ENCODE data around the gene FOXL2NB.

Gene FOXL2NB

DNA sequence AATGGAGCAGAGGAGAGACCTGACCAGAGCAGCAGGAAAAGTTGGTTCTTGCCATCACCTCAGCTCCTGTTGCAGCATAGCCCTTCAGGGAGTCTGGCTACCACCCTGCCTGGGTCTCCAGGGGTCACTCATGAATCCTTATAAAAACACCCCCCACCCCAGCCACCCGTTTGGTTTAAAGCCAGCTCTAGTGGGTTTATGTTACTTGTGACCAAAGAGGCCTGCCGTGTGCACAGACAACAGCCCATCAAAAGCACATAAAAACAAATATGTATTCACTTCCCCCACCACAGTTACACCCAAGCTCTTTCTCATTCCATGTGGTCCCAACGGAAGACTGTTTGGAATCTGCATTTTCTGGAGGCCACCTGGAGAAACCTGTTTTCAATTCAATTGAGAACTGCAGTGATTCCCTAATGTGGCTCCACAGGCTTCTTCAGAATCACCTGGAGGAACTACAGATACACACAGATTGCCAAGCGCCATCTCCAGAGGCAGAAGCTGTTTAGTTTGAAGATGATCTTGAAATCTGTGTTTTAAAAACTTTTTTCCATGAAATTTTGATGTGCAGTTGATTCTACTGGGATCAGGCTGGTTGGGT lies 13.8 kb upstream of the FOXL2NB start:
- DNase-seq, result no peak

- no peak for DNase-seq
These were observed 12.9 kb upstream of the FOXL2NB start for GRCh38 chr3:138933981-138934691.

DNA sequence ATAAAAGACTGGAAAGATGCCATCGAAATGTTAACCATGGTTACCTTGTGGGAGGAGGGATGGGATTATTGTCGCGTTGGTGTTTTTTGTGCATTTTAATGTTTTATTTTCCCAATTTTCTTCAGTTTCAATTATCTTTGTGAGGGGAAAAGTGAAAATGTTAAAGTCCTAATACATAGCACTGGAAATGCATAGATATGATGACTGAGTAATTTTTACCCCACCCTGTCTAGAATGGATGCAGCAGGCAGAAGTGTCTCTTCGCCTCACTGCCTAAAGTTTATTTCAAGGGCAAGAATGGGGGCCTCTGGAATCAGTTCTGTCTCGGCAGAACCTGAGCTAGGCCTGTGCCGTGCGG lies 11.5 kb upstream of the FOXL2NB start:
- no peak for DNase-seq

- peak; percentile 49 to 69 for DNase-seq
These were observed 10.9 kb upstream of the FOXL2NB start for GRCh38 chr3:138935863-138936740.

DNA sequence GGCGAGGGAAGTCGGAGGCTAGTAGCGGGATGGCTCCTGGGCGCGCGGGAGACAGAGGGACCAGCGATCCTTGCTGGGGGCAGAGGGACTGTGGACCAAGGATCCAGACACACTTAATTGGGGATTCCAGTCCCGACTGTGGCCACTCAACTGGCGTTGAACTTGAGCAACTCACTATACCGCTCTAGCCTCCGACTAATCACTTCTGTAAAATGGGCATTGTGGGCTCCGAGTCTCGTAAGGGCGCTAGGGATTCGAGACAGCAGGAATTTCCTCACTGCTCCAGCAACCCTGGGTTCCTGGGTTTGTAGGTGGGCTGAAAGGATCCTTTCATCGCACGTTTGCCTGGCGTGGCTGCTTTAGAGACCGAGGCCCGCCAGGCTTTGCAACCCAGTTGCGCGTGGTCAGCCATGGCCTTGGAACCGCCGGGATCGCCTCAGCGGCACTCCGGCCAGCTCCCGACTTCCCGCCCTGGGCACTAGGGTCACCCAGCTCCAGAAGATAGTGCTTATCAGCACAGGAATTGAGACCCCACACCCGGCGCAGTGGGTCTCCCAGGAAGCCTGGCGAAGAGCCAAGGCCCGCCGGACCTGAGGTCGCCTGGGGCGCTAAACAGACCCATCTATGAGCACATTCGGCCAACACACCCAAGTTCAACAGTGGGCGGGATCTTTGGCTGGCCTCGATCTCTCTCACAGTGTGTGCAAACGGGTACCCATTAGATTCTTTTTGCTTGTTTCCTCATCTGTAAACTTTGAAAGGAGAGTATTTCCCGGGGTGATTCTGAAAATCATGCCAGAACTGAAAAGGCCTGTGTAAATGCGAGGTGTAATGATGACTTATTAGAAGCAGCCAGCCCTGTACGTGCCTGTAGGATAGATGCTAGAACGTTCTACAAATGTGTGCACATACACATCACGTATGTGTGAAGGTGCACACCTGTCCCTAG lies 10.0 kb upstream of the FOXL2NB start:
- no peak for DNase-seq

DNA sequence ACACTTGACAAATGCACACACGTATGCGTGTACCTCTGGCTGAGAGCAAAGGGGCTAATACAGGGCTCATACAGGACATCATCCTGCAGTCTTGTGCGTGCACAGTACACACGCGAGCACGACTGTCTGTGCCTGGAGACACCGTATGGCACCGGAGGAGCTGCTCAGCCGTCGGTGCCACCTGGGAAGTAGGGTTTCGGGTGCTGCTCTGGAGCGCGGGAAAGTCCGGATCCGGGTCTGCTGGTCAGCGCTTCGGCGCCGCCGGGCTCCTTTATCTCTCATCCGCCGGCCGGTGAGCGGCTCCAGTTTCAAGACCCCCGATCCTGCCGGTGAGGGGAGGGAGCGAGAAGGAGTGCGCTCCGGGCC lies 9.3 kb upstream of the FOXL2NB start:
- DNase-seq, result no peak

GRCh38 chr3:138938056-138938876 lies 8.8 kb upstream of the FOXL2NB start:
- DNase-seq, result no peak

DNA sequence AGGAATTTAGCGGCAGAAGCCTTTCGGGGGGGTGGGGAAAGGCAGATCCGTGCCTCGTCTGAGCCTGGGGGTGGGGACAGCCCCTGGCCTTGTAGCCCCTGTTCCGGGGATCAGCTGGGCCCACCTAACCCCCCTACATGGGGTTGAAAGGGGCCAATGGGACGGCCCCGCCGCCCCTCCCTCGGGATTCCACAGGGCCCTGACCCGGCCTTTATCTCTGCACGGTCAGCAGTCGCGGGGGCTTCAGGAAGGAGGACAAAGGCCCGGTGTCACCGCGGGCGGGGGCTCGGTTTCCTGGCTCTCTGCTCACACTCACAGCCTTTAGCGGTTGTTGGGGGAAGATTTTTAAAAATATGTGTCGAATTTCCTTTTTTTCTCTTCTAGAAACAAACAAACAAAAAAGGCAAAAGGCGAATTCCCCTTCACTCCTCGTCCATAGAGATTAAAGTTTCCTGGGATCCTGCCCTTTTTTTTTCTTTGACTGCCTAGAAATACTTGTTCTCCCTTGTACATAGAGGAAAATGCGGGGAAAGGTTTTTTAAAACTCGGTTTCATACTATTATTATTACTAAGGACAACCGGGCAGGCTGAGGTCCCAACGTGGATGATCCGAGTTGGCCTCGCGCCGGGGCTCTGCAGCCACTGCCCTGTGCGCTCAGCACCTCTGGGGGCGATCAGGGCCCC lies 8.0 kb upstream of the FOXL2NB start:
- no peak for DNase-seq

DNA sequence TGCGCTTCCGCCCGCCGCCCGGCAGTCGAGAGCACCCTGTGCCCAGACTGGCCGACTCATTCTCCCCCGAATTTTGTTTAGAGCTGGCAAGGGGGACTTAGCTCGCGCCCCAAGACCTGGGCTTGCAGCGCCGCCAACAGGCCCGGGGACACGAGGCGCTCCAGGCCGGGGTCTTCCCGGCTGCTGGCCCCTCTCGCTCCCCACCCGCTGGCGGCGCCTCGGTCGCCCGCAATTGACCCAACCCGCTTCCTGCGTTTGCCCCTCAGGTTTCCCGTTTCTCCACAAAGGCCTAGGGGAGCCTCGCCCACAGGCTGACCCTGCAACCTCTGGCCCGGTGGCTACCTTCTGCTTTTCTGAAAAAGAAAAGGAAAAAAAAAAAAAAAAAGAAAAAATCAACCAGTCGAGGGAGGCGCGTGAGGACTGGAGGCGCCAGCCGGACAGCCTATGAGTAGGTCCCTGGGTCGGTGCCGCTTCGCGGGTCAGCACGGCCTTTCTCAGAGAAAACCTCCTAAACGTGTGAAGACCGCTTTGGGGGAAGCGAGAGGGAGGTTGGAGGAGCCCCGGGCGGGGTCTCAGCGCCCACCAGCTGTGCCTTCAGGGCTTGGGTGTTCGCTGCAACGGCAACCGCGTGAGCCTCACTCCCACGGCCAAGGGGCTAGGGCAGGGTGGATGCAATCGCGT lies 7.3 kb upstream of the FOXL2NB start:
- DNase-seq, result no peak

DNA sequence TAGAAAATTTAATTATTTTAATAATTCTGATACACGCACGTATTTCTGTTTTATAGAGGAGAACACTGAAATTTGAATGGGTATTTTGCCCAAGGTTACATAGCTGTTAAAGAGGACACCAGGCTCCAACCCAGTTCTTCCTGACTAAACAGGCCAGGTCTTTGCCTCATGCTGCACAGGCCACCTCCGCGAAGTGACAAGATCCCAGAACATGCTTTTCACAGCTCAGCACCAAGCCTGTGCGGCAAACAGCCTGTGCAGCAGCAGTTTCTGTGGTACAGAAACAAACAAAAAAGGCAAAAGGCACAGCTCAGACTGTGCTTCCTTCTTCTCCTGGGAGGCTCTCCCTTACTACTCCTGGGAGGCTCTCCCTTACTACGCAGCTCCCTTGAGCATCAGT lies 6.6 kb upstream of the FOXL2NB start:
- DNase-seq, result no peak

GRCh38 chr3:138941259-138941885 lies 5.6 kb upstream of the FOXL2NB start:
- DNase-seq, result no peak

DNA sequence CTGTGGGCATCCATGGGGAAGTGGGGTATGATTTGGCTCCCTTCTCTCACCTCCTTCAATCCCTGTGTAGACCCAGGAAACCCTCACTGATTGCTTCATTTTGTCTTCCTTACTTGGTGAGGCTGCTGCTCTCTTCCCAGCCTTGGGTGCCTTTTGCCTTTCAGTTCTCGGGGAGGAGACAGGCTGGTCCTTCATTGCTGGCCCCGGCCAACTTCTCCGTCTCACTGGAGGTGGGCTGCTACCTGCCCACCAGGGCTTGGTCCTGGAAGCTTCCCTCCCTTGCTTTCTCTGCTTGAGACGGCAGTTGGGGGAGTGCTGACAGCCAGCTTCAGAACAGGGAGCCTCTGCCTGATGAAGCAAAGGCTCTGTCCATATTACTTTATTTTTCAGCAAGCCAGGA lies 4.7 kb upstream of the FOXL2NB start:
- no peak for DNase-seq

DNA sequence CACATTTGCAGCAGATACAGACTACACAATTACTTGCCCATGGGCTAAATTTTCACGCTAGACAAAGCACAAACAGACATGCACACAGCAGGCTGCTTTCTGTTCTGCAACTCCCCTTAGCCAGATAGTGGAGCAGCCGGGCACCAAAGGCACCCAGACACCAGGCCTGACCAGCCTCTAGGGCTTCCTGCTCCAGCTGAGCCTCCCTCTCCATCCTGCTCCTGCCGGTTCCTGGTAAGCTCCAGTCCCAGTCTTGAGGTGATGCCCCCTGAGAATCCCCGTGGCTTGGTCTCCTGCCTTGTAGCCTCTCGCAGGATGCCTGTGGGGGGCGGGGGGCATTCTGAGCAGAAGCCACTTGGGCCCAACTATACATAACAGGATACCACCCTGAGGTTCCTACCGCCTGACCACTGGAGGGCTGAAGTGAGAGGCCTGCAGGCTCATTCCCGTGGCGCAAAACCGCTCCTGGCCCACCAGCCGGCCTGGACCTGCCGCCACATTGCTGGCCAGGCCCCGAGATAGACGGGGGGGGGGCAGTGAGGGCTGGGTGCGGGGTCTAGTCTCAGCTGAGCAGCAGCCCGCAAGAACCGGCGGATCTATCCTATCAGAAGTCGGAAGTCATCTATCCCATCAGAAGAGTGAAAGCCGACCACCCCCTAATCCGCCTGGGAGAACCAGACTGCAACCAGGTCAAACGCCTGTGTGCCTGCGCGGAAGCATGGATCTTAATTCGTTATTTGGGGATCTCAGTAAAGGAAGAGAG lies 4.0 kb upstream of the FOXL2NB start:
- DNase-seq, result no peak

DNA sequence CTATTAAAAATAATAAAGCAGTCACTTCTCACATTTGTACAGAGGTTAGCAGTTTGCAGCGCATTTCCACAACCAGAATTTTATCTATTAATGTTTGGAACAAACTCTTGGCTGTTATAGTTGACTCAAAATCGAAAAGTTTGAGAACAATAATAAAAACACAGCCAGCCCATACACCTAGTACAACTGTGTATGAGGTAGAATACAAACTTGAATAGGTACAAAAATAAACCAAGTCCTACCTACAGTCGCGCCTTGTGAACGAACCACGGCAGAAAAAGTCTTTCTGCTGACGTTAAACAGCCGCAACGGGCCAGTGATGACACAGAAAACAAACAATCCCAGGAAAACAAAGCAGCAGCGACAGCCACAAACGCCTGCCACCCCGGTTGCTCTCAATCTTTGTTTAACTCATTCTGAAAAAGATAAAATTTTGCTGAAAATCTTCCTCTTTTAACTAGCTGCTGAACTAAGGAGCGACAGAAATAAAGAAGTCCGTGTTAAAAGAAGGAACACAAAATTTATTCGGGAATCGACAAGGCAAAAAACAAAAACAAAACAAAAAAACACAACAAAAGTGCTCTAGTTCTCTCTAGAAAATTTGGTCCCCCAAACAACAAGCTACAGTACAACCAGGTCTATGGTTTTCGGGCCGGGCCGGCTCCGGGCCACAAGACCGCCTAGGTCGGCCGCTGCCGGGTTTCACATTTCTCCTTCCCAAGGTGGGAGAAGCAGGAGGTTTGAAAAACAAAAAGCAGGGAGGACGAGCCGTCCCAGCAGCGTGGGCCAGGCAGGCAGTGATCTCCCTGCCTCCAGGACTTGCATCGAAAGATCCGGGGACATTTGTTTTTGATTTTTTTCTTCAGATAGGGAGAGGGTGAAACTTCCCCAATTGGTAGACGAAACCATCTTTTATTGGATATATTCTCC lies 3.0 kb upstream of the FOXL2NB start:
- DNase-seq, result no peak

- DNase-seq, result no peak
These were observed 2.4 kb upstream of the FOXL2NB start for GRCh38 chr3:138944654-138944928.

GRCh38 chr3:138944929-138945708 lies 1.9 kb upstream of the FOXL2NB start:
- DNase-seq, result no peak

All from CD4-positive, alpha-beta T cell treated with Interferon alpha-2 for 1 hour (primary cell).